HG03280 (cell line): ENCODE measurements around the gene PRSS16.

Experiments used
- ATAC-seq: cut with Tn5 transposase; IDR thresholded peaks from one replicate; pipeline ENCODE4 v1.9.1; 2021; ENCODE audit warnings: mild to moderate bottlenecking, moderate library complexity; ENCODE audit not compliant: unreplicated experiment

Gene PRSS16

GRCh38 chr6:27281569-27281968 lies 34.1 kb downstream of the PRSS16 start:
- ATAC-seq = no peak

DNA sequence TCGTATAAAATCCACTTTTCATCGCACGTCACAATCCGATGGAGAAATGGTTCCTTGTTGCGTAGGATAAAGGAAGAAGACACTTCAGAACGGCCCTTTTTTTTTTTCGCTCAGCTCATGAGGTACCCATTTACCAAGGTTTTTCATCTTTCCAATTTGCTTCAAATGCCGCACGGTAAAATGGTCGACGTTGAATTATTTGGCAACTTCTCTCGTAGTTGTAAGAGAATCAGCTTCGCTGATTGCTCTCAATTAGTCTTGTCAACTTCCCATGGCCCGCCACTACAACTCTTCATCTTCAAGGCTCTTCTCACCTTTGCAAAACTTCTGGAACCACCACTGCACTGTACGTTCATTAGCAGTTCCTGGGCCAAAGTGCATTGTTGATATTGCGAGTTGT lies 35.8 kb downstream of the PRSS16 start:
- ATAC-seq = no peak

DNA sequence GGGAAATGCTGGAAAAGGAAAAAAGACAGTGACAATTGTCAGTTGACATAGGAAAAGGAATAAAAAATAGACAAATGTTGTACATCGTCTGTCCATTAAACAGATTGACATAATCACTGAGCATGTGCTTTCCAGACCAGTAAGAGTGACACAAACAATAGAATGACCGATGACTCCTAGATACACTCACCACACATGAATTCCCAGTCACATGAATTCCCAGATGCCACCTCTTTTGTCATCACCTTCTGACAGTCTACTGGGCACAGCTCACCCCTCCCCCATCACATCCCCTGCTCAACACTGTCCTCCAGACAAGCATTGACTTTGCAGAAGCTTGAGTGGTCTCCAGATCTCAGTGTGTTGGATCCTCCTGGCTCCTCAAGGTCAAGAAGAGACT lies 38.6 kb downstream of the PRSS16 start:
- ATAC-seq = no peak

DNA sequence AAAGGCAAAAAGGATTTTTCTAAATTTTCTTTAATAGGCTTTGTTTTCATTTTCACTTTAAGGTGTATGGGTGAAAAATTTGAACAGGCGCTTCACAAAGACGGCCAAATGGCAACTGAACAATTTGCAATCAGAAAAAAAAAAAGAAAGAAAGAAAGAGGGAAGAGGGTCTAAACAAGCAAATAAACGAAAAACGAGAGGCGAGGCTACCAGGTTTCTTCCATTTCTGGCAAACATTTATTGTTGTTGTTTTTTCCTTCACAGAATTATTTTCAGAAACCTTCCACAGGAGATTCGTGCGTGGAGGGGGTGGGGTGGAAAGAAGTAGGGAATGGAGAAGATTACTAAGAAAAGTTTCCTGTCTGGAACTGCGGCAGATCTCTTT lies 40.2 kb downstream of the PRSS16 start:
- no peak for ATAC-seq

DNA sequence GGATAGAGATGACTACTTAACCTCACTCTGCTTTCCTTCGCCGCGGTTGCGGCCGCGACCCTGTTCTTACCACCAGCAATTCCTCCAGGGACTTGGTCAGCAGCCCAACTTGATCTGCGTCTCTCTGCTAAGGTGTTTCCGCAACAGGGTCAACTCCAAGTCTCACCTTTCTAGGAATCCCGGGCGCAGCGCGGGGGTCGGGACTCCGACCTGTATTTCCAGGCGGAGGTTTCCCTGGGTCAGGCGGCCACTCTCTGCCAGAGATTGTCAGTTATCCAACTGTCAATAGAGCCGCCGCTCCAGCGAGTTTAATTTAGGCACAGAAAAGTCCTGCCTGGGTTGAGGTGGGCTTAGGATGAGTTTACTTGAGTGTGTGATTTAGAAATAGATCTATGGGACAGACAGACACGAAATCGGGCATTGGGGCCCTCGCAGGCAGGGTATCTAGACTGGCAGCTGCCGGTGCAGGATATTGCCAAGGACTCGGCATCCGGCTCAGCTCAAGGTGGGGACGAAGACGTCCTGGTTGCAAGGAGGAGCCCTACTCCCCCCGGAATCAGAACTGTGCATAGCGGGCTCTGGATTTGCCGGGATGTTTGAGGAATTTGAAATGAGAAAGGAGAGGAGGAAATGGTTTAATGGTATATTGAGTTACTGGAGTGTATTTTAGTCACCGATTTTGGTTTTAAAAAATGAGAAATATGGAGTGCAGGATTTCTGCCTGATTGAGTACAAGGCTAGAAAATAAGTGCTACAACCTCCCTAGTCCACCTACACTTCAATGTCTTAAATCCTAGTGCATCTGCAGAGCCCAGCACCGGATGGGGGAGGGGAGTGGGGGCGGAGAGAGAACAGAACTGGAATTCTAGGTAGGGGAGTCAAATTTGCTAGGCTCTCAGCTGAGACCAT lies 40.9 kb downstream of the PRSS16 start:
- ATAC-seq = no peak

DNA sequence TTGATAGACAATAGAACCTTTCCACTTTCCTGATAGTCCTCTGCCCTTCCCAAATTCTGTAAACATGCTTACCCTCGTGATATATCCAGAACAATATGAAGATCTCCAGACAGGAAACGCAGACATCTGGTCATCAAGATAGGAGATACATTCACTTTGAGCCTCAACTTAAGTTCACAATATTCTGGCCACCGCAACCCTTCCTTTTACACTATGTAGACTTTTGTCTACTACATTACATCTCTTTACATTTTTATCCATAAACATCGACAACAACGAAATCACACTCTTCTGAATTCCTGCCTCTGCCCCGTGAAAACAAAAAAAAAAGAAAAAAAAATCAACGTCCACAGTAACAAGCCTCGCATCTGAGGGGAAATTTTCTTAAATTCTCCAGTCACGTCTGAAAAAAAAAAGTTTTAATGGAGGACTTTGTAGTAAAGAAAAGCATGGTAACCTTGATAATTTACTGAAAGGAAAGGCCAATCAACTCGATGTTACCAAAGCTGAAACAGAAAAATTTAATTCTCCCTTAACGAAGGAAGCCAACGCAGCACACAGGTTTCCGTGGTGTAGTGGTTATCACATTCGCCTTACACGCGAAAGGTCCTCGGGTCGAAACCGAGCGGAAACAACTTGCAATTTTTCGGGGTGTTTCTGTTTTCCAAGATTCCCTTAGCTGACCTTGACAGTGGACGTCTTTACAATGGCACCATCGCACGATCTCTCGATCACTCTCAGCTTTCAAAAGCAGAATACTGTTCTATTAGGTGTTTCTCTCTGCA lies 42.8 kb downstream of the PRSS16 start:
- no peak for ATAC-seq

DNA sequence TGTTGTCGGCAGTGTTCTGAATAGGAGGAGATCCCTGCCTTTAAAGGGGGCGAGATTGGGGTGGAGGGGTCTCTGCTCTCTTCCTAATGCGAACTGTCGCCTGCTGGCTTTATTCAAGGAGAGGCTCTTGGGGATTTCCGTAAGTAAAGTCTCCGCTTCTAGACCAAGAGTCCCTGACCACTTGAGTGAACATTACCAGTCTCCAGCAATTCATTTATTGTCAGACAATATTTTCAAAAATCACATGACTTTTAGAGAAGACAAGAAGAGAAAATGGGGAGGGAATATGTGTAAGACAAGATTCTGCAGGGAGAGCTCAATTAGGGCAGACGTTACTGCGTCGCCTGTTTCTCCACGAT lies 43.3 kb downstream of the PRSS16 start:
- no peak for ATAC-seq

DNA sequence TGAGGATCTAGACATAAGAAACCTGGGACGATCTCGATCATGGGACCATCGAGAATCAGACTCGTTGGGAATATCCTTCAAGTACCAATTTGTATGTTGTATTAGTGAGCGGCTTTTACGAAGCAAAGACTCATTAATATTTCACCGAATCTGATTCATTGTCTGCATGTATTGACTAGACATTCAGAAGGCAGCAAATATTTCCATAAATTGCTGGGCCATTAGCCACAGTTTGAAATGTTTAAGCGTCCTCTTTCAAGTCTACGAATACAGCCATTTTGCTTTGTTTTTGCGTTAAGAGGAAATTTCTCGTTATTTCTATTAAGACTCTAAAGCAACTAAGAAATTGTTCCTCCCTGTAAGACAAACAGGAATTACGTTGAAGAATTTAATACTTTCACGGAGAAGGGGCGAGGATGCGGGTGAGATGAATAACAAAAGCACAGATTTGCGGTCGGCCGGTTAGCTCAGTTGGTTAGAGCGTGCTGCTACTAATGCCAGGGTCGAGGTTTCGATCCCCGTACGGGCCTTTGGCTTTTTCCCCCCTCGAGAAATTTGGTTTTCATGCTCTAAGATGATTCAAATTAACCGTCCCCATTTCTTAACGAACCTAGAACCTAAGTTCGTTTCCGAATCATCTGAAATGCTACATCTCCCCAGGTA lies 46.1 kb downstream of the PRSS16 start:
- no peak for ATAC-seq

DNA sequence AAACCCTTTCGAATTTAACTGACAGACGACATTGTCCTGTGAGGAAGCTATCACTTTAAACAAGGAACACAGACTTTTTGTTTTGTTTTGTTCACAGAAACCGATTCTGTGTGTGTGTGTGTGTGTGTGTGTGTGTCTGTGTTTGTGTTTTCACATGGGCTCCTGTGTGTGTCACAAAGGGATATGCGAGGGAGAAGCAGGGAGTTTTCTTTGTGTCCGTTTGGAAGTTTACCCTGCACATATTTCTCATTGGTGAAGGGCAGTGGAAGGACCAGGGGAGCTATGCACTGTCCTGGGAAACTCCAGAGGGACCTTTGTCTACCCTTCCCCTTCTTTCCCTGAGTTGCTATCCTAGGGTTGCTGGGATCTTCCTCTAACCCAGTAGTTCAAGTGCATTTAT lies 46.9 kb downstream of the PRSS16 start:
- ATAC-seq = no peak

GRCh38 chr6:27295301-27296079 lies 48.0 kb downstream of the PRSS16 start:
- no peak for ATAC-seq

DNA sequence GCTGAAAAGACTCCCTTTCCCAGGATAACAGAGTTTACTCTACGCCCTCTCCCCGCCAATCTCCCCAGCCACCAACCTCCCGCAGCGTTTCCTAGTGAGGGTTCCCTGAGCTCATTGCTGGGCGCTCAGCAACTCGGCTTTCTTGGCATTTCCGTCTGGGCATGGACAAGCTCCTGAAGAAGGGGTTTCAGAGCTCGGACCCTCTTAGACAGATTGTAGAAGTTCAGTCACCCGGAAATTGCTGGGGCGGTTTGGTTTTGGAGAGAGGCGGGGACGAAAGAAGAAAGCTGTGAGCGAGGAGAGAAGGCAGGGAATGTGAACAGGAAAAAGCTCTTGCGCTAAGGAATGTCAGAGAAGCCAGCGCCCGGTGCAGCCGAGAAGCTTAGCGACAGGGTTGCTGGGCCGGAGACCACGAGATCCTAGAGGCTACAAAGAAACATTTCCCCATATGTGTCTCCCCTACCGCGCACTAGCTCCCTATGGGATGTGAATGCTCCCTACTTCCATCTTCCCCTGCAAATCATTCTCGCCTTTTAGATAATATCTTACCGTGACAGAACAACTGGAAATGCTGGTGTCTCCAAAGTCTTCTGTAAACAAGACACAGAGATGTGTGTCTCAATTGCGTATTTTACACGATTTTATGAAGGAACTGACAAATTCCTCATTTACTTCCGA lies 48.7 kb downstream of the PRSS16 start:
- ATAC-seq = no peak

GRCh38 chr6:27297484-27297856 lies 50.0 kb downstream of the PRSS16 start:
- no peak for ATAC-seq

GRCh38 chr6:27297857-27298730 lies 50.6 kb downstream of the PRSS16 start:
- no peak for ATAC-seq

- no peak for ATAC-seq
Measured at GRCh38 chr6:27303613-27304272, 56.2 kb downstream of the PRSS16 start.
